GM21786 (cell line): ENCODE results near the gene ENGASE.

ENCODE experiments used
- ATAC-seq: cut with Tn5 transposase; IDR thresholded peaks from one replicate; pipeline ENCODE4 v1.9.1; 2021; ENCODE audit not compliant: unreplicated experiment

ENGASE gene

GRCh38 chr17:79113699-79114457 lies 39.3 kb downstream of the ENGASE start:
- ATAC-seq, result no peak

GRCh38 chr17:79114458-79115301 lies 40.1 kb downstream of the ENGASE start:
- no peak for ATAC-seq

GRCh38 chr17:79115487-79115886 lies 40.9 kb downstream of the ENGASE start:
- ATAC-seq, result no peak

GRCh38 chr17:79116575-79117368 lies 42.1 kb downstream of the ENGASE start:
- ATAC-seq, result no peak

- ATAC-seq, result no peak
Measured at GRCh38 chr17:79117905-79118487, 43.4 kb downstream of the ENGASE start.

- no peak for ATAC-seq
Measured at GRCh38 chr17:79118924-79119323, 44.3 kb downstream of the ENGASE start.

GRCh38 chr17:79120259-79120658 lies 45.6 kb downstream of the ENGASE start:
- no peak for ATAC-seq

- ATAC-seq, result no peak
Measured at GRCh38 chr17:79123988-79124387, 49.4 kb downstream of the ENGASE start.

GRCh38 chr17:79124513-79125209 lies 50.0 kb downstream of the ENGASE start:
- no peak for ATAC-seq

- no peak for ATAC-seq
Measured at GRCh38 chr17:79125503-79125902, 50.9 kb downstream of the ENGASE start.

GRCh38 chr17:79126139-79126538 lies 51.5 kb downstream of the ENGASE start:
- ATAC-seq, result no peak

GRCh38 chr17:79127534-79128135 lies 53.0 kb downstream of the ENGASE start:
- no peak for ATAC-seq

GRCh38 chr17:79129523-79129922 lies 54.9 kb downstream of the ENGASE start:
- ATAC-seq, result no peak

- no peak for ATAC-seq
Measured at GRCh38 chr17:79130536-79131273, 56.1 kb downstream of the ENGASE start.

- no peak for ATAC-seq
Measured at GRCh38 chr17:79131274-79131635, 56.6 kb downstream of the ENGASE start.

GRCh38 chr17:79131701-79132100 lies 57.1 kb downstream of the ENGASE start:
- no peak for ATAC-seq

- ATAC-seq, result no peak
Measured at GRCh38 chr17:79132271-79133064, 57.8 kb downstream of the ENGASE start.

GRCh38 chr17:79133214-79133613 lies 58.6 kb downstream of the ENGASE start:
- ATAC-seq, result no peak

GRCh38 chr17:79133985-79134384 lies 59.4 kb downstream of the ENGASE start:
- ATAC-seq, result no peak
